HFF-Myc (cell line): ENCODE measurements around the gene DKK1.

ENCODE experiments used
- DNase-seq: peaks from one replicate; pipeline ENCODE4 v3.0.0-alpha.2; 2011; ENCODE audit warnings: low read depth; ENCODE audit errors: extremely low read depth
- H3K4me3 ChIP-seq: replicated peaks from 2 replicates; pipeline ENCODE4 v1.5.1; 2011; ENCODE audit warnings: low read depth, mild to moderate bottlenecking, control low read depth, low read length
- CTCF ChIP-seq: IDR thresholded peaks from 2 replicates; pipeline ENCODE4 v1.5.1; 2012; ENCODE audit warnings: mild to moderate bottlenecking, low read depth, low read length, control low read depth; ENCODE audit errors: missing control alignments

DKK1 gene

GRCh38 chr10:52313933-52314821, at the start of gene DKK1:
Gene DKK1 (plus strand): TSS chr10:52314281. CDS start chr10:52314435, 154 bp downstream.
- no peak for DNase-seq
- peak; percentile 86 for TF ChIP-seq CTCF
- peak within 1 kb of the TSS; percentile 77 for H3K4me3 ChIP-seq

GRCh38 chr10:52265131-52265926, 48.8 kb upstream of the DKK1 start:
- TF ChIP-seq CTCF: no peak
- H3K4me3 ChIP-seq: no peak overlapping the region
- DNase-seq: no peak

- no peak for TF ChIP-seq CTCF
- no peak for DNase-seq
Measured at GRCh38 chr10:52266858-52267257, 47.2 kb upstream of the DKK1 start.

GRCh38 chr10:52268790-52269189, 45.3 kb upstream of the DKK1 start:
- TF ChIP-seq CTCF: no peak
- DNase-seq: no peak
- no peak overlapping the region for H3K4me3 ChIP-seq

More at GRCh38 chr10:52266858-52267257, 47.2 kb upstream of the DKK1 start:
- no peak overlapping the region for H3K4me3 ChIP-seq

GRCh38 chr10:52269233-52269632, 44.8 kb upstream of the DKK1 start:
- H3K4me3 ChIP-seq: no peak overlapping the region
- TF ChIP-seq CTCF: no peak
- no peak for DNase-seq

DNA sequence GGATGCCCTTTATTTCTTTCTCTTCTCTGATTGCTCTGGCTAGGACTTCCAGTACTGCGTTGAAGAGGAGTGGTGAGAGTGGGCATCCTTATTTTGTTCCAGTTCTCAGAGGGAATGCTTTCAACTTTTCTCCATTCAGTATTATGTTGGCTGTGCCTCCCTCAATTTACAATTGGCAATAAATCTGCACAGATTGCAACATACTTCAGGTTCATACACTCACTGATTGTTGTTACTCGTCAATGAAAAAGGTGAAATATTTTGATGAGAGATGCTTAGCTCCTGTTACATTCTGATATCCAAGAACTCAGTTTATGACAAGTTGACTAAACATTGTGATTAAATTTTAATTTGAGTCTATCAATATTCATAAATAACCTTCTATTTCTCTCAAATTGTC, 37.9 kb upstream of the DKK1 start:
- DNase-seq: no peak
- no peak overlapping the region for H3K4me3 ChIP-seq
- no peak for TF ChIP-seq CTCF
